Measurements from ENCODE around the gene NR2F1-AS1. TPM values are rescaled to one million over a fixed set of nuclear protein-coding genes. Genes with fewer than 3 reads are reported as not detected.

NR2F1-AS1 gene
- total RNA-seq, 1 donor from 2014 or later = 29.5 TPM

DNA sequence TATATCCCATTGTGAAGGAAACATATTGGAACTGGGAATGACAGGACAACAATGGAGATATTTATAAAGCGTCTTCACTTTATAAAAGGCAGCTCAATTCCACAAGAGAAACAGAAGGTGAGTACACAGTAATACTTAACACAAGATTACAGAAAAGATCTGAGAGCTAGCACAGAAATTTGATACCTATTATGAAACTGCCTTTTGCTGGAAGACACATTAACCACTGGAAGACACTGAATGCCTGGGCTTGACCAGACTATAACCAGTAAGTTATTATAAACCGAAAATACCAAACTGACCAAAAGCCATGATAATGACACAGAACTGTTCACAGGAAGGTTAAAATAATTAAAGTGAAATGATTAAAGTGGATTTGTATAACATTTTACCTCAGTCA is 195.4 kb downstream of the NR2F1-AS1 start:
- no peak for DNase-seq (ENCODE audit: low spot score)

DNA sequence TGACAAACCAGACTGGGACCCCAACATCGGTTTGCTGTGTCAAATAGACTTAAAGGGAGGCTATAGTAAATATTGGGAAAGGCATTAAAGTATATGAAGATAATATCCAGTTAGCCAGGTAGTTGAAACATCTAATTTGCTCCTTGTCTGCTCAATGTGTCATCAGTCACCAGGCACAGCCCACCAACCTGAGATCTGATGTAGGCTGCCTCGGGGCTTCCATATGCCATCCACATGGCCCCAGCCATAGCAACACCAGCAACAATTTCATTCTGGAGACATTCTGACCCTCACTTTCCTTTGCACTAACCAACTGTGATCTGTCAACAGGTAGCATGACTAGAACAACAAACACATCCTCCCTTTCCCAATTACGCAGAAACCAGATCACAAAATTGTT is 196.0 kb downstream of the NR2F1-AS1 start:
- no peak for DNase-seq (ENCODE audit: low spot score)

DNA sequence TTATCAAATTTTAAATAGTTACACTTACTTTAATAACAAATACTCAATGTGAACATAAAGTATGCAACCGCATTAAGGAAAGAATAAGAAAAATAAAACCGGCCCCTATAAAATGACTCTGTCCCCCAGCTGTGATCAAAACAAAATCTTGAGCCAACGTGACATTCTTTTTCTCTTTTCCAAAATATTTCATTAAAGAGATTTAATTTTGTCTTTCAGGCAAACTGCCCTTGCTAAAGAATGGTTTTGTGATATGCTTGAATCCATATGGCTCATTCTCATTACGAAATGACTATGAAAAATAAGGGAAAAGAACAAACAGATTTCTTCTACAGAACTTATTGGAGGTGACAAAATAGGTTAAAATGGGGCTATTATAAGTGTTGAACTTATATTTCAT is 197.0 kb downstream of the NR2F1-AS1 start:
- DNase-seq (ENCODE audit: low spot score) = no peak

DNA sequence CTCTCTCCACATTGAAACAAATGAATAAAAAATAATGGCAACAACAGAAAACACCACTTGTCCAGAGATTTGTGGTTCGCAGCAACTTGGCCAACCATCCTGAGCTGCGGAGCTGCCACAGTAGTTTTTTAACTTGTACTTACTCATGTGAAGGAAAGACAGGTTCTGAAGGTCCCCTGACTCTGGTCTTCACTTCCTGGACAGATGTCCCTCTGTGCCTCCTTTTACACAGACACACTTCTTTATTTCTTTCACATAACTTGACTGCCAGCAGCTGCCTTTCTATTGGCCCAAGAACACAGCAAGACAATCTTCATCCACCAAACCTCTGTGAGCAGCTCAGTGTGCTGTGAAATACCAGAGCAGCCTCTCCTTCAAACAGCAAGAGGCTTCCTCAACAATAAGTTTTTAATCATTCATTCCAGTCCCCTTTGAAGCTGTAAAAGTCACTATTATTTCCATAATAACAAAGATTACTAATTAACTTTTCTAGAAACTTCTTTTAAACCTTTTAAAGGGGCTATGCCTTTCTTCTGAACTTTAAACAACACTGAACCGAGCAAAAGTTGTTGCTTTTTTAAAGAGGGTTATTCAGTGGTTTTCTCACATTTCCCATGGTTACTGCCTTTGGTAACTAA is 198.7 kb downstream of the NR2F1-AS1 start:
- DNase-seq (ENCODE audit: low spot score) = no peak

DNA sequence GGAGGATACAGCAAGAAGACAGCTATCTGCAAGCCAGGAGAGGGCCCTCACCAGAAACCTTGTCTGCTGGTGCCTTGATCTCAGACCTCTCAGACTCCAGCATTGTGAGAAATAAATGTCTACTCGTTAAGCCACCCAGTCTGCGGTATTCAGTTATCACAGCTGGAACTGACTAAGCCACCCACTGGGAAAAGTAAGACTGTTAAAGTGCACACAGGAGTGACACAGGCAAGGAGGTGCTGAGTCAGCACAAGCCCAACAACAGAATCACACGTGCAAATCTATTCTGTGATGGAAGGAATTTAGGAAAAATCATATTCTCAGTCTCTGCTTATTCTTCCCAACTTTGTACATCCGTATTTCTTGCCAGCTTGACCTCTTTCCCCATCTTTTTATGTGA is 200.0 kb downstream of the NR2F1-AS1 start:
- DNase-seq (ENCODE audit: low spot score) = no peak

DNA sequence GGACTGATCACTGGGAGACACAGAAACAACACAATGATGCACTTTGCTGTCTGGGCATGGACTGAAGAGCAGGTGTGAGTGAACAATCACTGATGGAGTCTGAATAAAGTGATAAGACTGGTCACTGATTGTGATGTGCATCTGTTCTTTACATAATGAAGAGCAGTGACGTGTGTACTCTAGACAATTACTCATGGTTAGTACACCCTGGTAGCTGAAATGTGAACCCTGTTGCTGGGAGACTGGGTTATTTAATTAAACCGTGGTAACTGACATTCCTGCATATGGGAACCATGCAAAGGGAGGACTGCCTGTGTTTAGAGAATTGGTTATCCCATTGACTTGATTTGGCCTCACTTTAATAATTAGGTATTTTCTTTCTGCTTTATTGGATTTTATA is 202.9 kb downstream of the NR2F1-AS1 start:
- DNase-seq (ENCODE audit: low spot score) = no peak

DNA sequence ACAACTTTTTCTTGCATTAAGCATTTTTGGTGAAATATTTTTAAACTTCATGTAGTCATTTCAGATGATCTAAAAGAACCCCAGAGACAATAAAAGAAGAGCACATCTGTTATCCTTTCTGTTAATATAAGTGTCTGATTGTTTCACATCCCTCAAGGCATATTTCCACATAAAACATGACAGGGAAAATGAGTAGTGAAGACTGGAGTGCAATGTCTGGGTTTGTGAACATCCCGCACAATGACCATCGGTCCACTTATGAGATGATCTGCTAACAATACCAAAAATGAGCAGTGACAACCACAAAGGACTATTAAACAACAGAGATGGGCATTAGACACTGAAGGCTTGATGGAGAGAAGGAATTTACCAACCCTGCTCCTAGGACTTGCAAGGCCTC is 209.1 kb downstream of the NR2F1-AS1 start:
- no peak for DNase-seq (ENCODE audit: low spot score)

DNA sequence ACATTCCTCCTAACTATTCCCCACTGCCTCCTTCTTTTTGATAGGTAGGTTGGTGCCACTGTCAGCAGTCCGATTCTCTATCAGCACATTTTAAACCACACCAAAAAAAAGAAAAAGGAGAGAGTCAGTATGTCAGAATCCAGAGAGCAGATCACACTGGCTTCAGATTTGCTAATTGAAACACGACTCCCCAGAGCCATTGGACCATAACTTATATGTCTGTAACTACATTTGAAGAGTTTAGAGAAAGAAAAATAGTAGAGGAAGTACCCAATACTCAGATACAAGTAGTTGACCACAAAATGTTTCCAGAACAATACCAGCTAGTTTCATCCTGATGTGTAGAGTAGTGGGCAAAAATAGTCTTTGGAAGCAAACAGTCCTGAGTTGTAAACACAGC is 216.6 kb downstream of the NR2F1-AS1 start:
- no peak for DNase-seq (ENCODE audit: low spot score)

DNA sequence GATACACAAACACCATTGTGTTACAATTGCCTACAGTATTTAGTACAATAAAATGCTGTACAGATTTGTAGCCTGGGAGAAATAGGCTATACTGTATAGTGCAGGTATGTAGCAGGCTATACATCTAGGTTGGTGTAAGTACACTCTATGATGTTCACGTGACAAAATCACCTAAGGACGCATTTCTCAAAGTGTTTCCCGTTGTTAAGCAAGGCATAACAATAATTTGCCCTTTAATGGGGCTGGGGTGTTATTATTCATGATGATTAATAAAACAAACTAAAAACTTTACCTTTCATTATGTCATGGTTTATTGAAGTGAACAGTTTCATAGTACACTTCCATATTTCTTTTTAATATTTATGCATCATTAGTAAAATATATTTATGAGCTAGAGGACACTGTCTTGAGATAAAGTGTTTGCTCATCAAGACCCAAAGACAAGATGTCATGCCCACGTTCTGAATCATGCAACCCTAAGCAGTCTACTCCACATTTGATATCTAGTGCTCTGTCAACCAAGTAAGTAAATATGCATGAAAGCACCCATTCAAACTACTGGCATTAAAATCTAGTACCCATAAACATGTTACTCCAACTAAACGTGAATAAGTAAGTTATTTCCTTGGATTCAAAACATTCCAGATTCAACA is 220.5 kb downstream of the NR2F1-AS1 start:
- no peak for DNase-seq (ENCODE audit: low spot score)

DNA sequence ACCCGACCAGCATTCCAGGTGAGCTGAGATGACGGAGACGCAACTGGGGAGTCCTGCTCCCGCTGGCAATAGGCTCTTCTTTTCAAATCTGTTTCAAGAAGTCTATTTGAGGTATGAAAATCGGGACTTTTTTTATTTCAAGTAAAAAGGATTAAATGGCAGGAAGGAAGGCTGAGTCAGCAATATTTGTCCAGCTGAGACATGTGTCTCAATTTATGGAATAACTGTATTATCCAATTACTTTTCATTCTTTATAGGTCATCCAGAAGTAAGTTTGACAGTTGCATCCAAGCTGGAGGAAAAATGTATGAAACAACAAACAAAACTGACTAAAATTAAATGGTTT is 221.1 kb downstream of the NR2F1-AS1 start:
- no peak for DNase-seq (ENCODE audit: low spot score)

Other genes with a start within 250 kb of the NR2F1-AS1 start
- 162 TPM for gene NR2F1, start 2.0 kb upstream of the NR2F1-AS1 start, total RNA-seq
- gene POU5F2, start 160.4 kb upstream of the NR2F1-AS1 start, total RNA-seq = 1.0 TPM